Smooth muscle cell of the brain vasculature (primary cell): ENCODE data around the gene LRRC47.

Experiments used
- DNase-seq: peaks from one replicate; pipeline ENCODE4 v3.0.0-alpha.2; 2012; ENCODE audit warnings: low read depth, low spot score

LRRC47 gene

DNA sequence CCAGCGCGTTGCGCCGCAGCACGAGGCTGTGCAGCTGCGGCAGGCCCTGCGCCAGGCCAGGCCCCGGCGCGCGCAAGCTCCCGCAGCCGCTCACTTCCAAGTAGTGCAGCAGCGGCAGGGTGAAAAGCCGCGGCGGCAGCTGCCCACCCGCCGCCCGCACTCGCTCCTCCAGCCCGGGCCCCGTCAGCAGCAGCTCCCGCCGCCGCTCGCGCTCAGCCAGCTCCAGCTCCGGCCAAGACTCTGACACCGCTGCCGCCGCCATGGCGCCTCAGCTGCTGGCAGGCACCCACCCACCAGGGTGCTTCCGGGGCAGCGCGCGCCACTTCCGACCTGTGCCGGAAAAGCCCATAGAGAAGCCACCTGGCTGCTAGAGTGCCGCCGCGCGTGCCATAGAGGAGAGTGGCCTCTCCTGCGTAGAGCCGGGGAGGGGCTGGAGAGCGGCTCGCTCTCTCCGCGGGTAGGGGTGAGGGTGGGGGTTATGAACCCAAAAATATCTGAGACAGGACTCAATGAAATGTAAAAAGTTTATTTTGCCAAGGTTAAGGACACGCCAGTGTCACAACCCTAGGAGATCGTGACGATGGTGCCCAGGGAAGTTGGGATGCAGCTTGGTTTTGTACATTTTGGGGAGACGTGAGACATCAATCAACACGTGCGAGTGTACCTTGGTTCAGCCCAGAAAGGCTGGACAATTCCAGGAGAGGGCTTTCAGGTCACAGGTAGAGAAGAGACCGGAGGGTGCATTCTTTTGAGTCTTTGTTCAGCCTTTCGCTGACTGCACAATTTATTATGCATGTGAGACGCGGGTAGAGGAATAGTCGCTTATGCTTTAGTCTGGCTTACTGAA is at the start of gene LRRC47:
TSS of gene LRRC47 (minus strand) at position 284 of the 847 bp plus-strand sequence. CDS start at position 262, 22 bp downstream.
- peak; percentile 57 for DNase-seq

DNA sequence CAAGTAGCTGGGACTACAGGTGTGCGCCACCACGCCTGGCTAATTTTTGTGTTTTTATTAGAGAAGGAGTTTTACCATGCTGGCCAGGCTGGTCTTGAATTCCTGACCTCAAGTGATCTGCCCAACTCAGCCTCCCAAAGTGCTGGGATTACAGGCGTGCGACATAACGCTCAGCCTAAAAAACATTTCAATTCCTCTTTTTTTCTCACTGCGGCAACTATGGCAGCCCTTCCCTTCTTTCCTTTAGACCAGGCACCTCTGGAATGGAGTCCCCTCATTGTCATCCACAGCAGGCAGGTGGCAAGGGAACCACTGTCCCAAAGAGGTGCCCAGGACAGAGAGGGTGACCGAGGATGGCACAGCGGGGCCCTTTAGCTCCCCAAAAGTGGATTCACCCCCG is 46.6 kb upstream of the LRRC47 start:
- DNase-seq: no peak

DNA sequence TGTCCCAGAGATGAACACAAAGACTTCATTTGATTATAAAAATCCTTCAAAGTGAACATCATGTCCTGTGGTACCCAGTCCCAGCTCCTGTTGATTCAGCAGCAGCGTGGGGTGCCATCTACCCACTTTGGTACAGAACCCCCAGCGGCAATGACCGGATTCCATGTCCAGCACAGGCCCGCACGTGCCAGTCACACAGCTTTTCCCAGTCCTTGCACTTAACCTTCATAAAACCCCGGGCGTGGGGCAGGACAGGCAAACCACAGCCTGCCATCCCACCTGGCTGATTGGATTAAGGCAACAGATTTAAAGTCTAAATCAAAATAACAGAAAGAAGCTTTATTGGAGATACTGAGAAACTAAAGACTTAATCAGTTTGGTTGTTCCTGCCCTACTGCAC is 45.2 kb upstream of the LRRC47 start:
- no peak for DNase-seq

DNA sequence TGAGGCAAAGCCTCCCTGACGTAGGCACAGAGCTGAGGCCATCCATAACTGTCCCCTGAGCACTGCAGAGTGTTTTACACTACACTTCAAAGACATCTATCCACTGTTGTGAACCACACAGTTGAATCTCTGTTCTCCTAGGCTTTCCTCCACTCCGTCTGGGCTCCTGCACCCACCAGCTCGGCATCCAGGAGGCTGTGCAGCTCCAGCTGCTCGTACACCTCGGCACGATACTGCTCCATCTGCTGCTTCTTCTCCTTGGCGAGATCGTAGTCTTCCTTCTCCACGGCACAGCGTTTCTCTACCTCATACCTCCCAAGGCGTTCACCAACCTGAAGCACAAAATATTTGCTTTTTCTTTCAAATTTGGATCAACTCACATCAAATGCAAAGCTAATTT is 42.5 kb upstream of the LRRC47 start:
- no peak for DNase-seq

DNA sequence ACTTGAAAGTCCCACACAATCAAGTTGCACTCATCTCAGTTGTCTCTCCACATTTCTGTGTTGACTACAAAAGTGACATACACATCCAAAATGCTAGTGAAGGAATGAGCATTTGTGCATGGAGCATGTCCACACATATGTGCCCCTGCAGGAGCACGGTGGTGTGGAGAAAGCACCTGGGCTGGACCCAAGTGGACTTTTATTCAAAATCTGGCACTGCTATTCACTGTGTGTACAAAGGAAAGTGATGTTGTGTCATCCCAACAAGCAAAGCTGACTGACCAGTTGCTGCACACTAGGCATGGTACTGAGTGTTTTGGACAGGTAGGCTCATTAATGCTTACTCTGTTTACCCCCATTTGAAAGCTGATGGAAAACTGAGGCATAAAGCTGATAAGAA is 41.4 kb upstream of the LRRC47 start:
- DNase-seq: no peak

DNA sequence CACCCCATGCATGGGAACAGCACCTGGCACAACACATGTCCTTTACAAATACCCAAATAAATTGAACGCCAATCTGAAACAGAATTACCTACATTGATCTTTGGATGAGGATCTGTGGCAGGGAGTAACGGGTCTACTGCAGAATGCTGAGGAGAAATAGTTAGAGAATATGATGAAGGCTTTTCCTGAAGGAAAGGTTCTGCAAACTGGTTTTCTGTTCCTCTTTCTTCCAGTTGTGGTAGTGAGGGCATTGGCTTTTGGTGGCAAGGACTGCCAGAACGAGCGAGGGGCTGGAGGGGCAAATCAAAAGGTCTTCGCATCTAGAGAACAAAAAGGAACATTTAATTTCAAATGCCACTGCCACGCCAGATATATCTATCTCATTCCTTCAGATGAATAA is 40.9 kb upstream of the LRRC47 start:
- DNase-seq: no peak

DNA sequence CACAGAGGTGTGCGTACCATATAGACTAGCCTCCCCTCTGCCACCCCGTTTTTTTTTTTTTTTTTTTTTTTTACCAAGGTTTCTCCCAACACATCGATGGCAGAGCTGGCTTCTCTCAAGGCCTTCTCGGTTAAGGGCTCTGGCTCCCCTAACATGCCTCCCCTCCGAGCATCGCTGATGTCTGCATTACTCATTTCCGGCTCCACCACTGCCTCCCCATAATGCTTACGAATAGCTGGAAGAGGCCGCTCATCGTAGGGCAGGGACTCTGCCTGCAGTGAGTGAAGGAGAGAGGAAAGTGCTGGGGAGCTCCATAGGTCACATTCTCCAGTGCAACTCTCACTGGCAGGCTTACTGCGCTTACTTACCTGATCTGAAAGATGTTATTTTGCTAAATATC is 40.1 kb upstream of the LRRC47 start:
- DNase-seq: no peak

DNA sequence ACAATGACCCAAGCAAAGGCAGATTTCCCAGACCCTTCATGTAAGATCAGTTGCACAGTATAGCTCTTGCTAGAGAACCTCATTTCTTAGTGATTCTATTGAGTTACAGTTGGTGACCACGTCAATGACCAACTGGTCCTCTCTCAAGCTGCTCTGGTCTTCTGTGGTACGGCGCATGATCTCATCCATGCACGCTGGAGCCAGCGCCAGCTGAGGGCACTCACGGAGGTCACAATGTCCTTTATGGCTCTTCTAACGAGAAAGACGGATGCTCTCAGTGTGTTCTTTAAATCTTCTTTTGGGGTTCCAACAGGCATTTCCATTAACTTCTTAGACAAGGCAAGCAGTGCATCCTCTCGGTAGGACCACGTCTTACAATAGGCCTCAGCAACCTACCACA is 38.4 kb upstream of the LRRC47 start:
- DNase-seq: no peak

DNA sequence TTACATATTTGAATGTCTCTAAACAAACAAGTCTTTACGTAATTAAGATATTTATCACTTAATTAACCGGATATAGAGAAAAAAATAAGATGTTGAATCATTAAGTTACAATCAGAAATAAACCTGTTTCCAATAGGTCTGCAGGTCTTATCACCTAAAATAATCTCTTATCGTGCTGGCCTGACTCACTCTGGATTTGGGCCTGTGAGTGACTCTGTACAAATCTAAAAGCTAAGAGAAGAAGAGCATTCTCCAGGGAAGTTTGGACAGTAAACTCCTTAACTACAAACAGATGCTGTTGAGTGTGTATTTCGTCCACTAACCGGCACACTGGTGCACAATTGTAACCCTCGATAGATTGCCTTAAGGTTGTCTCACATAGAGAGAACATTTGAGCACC is 35.4 kb upstream of the LRRC47 start:
- no peak for DNase-seq

DNA sequence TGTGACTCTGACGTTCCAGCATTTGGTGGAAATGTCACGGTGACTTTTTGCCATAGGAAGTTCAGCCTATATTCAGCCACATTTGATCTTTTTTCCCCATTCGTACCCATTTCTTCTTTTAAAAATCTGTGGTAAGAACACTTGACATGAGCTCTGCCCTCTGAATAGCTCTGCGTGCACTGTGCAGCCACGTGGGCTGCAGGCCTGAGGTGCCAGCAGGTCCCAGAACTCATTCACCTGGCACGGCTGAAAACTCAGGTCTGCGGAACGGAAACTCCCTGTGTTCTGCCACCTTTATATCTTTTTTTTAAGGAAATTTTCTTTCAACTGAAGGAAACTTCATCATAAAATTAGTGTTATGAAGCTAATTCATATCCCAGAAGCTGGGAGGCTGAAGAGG is 32.1 kb upstream of the LRRC47 start:
- DNase-seq: no peak

DNA sequence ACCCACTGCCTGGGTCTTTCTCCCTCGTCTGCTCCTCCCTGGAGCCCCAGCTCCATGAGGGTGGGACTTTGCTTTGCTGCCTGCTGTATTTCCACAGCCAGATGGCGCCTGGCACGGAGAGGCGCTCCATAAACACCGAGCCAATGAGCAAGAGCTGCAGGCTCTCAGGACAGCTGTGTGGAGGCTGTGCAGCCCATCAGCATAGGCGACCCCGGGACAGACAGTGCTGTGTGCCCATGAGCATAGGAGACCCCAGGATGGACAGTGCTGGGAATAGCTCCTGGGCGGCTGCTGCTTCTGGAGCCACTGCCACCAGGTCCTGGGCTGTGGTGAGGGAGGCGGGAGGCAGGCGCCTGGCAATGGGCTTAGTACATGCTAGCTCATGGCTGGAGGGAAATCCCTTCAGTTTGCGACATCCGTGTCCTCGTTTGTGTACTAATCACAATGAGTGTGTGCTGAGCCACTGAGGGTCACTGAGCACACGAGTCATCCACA is 31.6 kb upstream of the LRRC47 start:
- DNase-seq: no peak

DNA sequence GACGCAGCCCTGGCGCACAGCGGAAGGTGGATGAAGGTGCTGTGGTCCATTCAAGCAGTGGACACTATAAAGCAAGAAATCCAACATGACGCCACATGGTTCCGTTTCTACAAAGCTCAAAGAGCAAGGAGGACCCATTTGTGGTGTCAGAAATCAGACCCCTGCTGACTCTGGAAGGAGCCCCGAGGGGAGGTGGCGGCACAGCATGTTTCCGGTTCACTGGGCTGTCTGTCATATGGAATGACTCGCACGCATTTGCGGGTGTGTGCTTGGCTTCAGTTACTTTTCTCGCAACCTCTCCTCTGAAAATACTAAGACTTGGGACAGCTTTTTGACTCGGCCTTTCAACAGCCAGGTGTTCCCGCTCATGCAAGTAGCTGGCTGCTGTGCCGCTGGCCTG is 29.1 kb upstream of the LRRC47 start:
- DNase-seq: no peak

DNA sequence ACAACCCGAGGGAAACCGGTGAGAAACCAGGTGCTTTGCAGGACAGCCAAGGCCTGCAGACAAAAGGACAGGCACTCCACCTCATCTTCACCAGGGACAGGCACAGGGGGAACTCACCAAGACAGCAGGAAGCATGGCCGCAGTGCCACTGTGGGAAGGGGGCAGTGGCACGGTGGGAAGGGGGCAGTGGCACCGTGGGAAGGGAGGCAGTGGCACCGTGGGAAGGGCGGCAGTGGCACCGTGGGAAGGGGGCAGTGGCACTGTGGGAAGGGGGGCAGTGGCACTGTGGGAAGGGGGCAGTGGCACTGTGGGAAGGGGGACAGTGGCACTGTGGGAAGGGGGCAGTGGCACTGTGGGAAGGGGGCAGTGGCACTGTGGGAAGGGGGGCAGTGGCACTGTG is 28.4 kb upstream of the LRRC47 start:
- no peak for DNase-seq

DNA sequence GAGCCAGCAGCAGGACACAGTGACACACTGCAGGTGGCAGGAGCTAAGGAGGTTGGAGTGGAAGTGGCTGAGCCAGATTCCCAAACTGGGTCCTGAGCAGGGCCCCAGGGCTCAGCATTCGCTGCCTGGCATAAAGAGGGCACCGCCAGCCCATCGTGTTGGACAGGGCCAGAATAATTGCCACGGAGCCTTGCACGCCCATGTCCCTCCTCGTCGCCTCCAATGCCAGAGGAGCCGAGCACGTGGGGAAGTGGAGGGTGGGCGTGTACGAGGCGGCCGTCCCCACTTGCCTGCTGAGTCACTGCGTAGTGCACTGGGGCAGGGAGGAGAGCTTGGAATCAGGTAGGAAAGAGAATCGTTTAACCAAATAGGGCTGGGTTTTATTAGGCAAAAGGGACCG is 26.1 kb upstream of the LRRC47 start:
- DNase-seq: no peak

DNA sequence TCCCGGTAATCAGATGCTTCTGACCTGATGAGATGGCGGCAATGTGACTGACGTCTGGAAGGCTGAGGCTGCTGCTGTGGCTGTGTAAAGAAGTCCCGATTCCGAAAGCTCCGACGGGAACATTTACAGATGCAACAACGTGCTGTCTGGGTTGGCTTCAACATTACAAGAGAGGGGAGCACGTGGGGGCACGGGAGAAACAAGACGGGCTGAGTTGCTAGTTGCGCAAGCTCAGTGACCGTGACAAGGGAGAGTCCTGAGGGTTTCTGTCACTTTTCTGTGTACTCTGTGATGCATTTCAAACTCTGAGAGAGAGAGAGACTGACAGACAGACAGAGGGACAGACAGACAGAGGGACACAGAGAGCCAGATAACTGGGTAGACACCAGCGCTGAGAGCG is 25.6 kb upstream of the LRRC47 start:
- no peak for DNase-seq

DNA sequence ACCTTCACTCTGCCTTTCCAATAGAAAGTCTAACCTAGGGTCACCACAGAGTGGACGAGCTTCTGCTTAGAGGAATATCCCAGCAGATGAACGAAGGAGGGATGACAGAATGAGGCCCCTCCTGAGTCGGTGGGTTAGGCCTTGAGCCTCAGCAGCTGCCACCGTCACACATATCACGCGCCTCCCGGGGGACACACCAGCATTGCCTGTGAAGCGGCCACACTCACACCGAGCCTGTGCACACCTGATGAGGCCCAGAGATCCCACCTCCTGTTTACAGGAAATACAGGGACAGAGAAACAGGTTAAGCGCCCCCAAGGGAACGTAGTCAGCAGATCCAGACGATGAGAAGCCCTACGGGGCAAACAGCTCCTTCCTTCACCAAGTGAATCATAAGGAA is 25.1 kb upstream of the LRRC47 start:
- DNase-seq: no peak

DNA sequence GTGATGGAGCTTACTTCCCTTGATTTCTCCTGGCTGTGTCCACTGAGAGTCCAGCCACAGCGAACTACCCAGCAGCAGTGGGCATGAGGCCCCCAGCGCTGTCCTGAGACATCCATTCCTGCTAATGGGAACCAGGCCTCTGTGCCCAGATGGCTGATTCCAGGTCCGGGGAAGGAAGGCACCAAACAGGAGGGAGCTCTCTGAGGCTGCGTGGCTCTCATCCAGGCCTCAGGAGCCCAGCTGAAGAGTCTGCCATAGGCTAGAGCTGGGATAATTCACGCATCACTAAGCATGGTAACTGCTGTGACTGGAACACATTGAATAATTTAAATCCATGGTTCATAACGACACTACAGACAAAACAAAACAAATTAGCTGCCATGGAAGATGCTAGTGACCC is 24.7 kb upstream of the LRRC47 start:
- no peak for DNase-seq

DNA sequence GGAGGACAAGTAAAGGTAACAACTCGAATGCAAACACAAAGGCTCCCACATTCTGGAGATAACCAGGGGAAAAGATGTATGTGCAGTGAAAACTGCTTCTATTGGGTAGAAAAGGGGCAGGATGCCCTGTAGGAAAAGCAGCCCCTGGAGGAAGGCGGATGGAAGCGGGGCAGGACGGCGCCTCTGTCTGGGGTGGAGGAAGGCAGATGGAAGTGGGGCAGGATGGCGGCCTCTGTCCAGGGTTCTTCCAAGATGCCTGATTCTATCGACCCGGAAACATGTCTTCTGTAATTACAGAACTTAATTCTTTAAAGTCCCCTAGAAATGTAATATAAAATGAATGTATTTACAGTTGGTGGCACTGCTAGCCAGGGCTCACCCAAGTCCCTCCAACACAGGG is 24.0 kb upstream of the LRRC47 start:
- DNase-seq: no peak

DNA sequence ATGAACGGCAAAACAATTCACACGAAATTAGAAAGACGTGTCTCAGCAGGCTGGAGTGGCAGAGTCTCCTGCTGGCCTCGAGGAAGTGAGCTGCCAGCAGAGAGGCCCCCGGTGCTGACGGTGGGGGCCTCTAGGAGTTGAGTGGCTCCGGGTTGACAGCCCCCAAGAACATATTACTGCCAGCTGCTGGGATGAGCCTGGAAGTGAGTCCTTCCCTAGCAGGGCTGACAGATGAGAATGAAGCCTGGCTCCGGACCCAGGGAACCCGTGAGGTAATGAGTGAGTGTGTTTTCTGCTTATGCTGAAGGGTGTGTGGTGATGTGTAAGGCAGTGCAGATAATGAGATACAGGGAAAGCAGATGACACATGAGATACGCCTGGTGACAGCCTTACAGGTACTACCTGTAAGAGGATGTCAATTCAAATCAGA is 23.5 kb upstream of the LRRC47 start:
- DNase-seq: no peak

DNA sequence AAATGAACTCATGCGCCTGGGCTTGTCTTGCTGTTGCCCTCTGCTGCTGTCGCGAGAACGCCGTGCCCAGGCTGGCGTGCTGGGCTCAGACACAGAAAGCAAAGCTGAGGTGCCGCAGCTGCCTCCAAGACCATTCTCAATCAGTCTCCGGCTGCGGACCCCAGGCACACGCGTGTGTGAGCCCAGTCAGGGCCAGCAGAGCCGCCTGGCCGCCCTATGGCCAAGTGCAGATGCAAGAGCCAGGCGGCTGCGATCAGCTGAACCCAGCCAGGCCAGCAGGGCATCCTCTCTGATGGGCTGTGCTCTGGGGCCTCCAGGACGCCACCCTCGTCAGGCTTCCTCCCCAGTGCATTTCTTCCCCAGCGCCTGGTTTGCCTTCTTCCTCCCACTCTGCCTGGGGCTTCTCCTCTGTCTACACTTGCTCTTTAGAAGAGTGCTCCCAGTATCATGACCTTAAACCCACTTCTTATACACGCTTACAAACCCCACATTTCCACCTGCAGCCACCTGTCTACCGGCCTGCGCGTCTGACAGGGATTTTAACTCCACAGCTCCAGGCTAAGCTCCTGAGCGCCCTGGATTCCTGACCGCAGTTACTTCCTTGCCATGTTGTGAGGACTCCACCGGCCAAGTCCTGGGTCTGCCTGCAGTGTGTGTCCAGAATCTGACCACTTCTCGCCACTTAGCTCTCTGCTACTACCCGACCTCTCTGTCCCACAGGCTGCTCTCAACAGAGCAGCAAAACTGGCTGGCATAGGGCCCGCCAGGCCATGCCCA is 21.7 kb upstream of the LRRC47 start:
- DNase-seq: no peak

DNA sequence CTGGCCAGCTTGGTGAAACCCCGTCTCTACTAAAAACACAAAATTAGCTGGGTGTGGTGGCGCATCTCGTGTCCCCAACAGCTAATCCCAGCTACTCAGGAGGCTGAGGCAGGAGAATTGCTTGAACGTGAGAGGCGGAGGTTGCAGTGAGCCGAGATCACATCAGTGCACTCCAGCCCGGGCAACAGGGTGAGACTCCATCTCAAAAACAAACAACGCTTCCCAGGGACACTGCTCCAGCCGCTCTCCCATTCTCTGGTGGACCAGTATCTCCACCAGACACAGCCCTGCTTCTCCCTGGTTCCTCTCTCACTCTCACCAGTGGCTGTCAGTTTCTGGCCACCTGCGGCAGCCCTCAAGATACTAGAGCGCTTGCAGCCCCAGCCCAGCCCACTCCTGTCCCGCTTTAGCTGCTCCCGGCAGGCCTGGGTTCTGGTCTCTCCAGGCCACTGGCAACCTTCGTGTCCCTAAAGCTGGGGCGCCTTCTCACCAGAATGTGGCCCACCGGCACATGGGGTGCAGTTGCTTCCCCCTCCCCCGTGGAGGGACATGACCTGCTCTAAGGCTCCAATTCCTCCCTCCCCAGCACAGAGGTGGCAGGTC is 20.9 kb upstream of the LRRC47 start:
- DNase-seq: no peak

DNA sequence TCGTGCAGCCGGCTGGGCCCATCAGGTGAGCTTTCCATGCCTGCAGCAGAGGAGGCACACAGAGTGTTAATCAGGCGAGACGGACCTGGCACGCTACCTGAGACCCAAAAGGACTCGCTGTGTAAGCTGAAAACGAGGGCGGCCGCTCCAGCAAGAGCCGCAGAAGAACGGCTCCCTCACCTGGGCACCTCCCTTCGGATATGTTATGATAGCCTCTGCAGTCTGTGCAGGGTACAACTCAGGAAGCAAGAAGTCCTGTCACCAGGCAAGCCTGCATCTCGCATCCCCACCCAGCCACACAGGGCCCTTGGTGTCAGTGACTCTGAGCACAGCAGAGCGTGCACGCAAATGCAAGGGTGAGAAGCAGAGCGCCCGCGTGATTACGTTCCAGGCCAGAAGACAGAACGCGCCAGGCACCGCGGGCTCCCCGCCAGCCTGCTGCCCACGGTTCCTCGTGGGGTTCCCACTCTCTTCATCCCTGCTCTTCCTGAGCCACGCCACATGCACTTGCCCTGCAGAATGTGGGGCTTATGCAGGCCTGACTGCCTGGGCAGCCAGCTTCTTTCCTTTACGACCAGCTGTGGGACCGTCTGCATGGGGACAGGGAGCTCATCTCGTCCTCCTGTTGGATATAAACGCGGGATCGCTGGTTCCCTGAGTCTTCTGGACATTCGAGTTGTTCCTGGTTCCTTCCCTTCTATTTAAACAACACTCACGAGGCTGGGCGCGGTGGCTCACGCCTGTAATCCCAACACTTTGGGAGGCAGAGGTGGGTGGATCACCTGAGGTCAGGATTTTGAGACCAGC is 20.2 kb upstream of the LRRC47 start:
- no peak for DNase-seq
